Stimulated activated CD8-positive, alpha-beta memory T cell treated with anti-CD3 and anti-CD28 coated beads, Interleukin-15, amount 100 ng/mL, for 4 hours (primary cell): ENCODE measurements around the gene AHRR.

Experiments used
- DNase-seq, 2 donors: peaks; one replicate each; pipeline ENCODE4 v3.0.0-alpha.2; 2020; ENCODE audit warnings: low read depth in 2 of 2

Gene AHRR

GRCh38 chr5:346229-346935 lies 24.9 kb downstream of the AHRR start:
- no peak for DNase-seq

- DNase-seq, result no peak
These were observed 26.3 kb downstream of the AHRR start for GRCh38 chr5:347712-348284.

GRCh38 chr5:348726-349125 lies 27.2 kb downstream of the AHRR start:
- no peak for DNase-seq

GRCh38 chr5:350355-350754 lies 28.8 kb downstream of the AHRR start:
- no peak for DNase-seq

GRCh38 chr5:351084-351920 lies 29.8 kb downstream of the AHRR start:
- DNase-seq, result no peak

GRCh38 chr5:351921-352245 lies 30.4 kb downstream of the AHRR start:
- no peak for DNase-seq

GRCh38 chr5:352639-353611 lies 31.4 kb downstream of the AHRR start:
- DNase-seq, result no peak

GRCh38 chr5:353612-354580 lies 32.4 kb downstream of the AHRR start:
- no peak for DNase-seq

GRCh38 chr5:354581-355378 lies 33.3 kb downstream of the AHRR start:
- no peak for DNase-seq

- DNase-seq, result no peak
These were observed 33.9 kb downstream of the AHRR start for GRCh38 chr5:355379-355935.

GRCh38 chr5:355958-356357 lies 34.4 kb downstream of the AHRR start:
- DNase-seq, result no peak

GRCh38 chr5:359301-359897 lies 37.9 kb downstream of the AHRR start:
- no peak for DNase-seq

- no peak for DNase-seq
These were observed 38.9 kb downstream of the AHRR start for GRCh38 chr5:360257-361027.

- no peak for DNase-seq
These were observed 40.7 kb downstream of the AHRR start for GRCh38 chr5:362189-362588.

- DNase-seq, result no peak
These were observed 41.7 kb downstream of the AHRR start for GRCh38 chr5:362978-363765.

GRCh38 chr5:364497-364896 lies 43.0 kb downstream of the AHRR start:
- DNase-seq, result no peak

GRCh38 chr5:366541-367357 lies 45.2 kb downstream of the AHRR start:
- DNase-seq, result no peak
